DMS153 treated with DMSO at 0.1 percent for 48 hours (cell line): Measurements from ENCODE around the gene NUP153.
"Not testable (repeated sequence)": the region's sequence is repeated elsewhere in the genome, so short reads cannot be mapped to it uniquely, and the experiment has no call there.

Experiments used
- DNase-seq: peaks from one replicate; lab custom pipeline; 2025; ENCODE audit not compliant: unreplicated experiment; lab: John Stamatoyannopoulos, UW

The NUP153 gene

DNA sequence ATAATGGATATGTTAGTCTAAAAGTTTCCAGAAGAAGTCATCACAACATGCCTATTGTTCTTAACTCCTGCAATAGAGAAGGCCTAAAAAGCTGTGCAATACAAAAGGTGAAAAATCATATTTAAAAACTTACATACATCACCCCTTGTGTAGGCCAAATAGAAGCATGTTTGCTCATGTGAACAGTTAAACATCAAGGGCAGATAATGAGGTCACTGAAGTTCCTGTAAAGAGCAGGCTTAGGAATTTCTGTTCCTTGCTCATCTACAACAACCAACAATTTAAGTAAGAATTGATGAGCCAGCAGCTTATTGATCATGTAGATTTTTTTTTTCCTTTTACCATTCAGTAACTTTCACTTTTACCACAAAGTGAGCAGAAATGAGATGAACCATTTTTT lies 7.5 kb upstream of the NUP153 start:
- DNase-seq = no peak

- DNase-seq = no peak
Measured at GRCh38 chr6:17712576-17712975, 5.9 kb upstream of the NUP153 start.

DNA sequence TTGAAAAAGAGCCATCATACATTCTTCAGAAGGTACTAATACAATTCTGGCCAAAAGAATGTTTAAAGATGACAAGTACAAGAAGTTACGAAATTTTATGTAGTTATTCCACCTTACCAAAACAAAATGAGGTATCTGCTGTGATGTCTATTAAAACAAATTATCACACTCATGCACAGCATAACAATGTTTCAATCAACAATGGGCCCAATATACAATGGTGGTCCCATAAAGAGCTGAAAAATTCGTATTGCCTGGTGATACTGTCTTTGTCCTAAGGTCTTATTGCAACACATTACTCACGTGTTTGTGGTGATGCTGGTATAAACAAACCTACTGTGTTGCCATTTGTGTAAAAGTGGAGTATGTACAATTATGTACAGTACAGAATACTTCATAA lies 3.6 kb upstream of the NUP153 start:
- no peak for DNase-seq

DNA sequence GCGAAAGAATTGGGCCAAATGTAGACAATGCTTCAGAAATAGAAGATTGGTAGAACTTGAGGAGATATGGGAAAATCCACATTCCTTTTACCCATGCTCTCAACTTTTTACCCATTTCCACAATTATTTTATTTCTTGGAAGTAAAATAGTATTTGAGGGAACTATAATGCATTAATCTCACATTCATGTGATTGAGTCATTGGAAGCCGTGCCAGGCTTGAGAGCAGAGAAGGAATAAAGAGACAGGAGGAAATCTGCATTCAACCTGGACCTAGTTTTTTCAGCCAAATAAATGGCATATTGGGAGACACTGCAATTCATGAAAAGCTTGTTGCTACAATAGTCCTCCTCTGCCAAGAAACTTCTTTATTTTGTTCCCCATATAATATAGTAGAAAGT lies 2.8 kb upstream of the NUP153 start:
- no peak for DNase-seq

DNA sequence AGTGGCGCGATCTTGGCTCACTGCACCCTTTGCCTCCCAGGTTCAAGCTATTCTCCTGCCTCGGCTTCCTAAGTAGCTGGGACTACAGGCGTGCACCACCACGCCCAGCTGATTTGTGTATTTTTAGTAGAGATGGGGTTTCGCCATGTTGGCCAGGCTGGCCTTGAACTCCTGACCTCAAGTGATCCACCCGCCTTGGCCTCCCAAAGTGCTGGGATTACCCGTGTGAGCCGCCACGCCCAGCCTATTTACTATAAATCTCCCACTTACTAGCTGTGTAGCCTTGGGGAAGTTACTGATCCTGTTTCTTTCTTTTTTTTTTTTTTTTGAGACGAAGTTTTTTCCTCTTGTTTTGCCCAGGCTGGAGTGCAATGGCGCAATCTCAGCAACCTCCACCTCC lies 1.3 kb upstream of the NUP153 start:
- DNase-seq = not testable (repeated sequence)

- no peak for DNase-seq
Measured at GRCh38 chr6:17707371-17707651, 586 bp upstream of the NUP153 start.

DNA sequence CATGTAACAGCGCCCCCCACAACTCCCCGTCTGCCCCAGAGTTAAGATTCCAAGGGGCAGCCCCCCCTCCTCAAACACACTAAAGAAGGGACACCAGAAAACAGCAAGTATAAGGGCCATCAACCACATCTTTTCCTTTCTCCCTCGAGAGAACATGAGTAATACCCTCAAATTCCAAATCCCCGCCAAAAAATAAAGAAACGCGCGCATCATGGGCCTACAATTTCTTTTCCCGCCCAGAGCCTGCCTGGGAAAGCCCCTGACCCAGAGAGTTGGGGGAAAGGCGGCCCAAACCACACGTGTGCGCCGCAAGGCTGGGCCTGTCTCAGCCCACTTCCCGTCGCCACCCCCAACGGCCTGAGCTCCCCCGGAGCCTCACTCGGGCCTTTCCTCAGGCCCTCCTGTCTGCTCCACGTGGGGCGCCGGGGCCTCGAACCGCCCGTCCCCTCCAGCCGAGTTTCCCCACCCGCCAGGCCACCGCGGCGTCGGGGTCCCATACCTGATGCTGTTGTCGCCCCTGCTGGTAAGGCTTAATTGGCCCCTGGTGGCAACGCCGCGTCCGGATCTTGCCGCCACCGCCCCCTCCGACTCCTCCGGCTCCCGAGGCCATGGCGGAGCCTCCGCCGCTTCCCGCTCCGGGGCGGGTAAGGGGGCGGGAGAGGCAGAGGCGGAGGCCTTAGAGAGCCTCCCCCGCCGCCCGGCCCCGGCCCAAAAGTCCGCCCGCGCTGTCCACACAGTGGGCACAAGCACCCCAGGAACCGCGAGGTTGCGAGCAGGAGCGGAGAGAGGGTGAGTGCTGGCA lies 746 bp downstream of the NUP153 start:
- DNase-seq = no peak

DNA sequence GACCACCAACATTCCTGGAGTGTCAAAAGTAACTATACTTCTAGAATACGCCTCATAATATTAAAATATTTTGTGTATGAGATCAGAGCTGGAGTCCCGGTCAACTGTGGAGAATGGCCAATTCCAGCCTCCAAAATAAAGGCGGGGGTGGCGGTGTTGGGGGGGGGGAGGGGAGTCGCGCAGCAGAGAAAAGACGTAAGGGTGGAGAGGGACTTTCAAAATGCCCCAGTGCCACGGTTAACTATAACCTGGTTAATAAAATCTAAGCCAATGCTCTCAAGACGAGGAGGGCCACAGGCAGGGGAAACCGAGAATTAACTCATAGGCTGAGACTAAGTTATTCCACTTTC lies 1.3 kb downstream of the NUP153 start:
- no peak for DNase-seq

DNA sequence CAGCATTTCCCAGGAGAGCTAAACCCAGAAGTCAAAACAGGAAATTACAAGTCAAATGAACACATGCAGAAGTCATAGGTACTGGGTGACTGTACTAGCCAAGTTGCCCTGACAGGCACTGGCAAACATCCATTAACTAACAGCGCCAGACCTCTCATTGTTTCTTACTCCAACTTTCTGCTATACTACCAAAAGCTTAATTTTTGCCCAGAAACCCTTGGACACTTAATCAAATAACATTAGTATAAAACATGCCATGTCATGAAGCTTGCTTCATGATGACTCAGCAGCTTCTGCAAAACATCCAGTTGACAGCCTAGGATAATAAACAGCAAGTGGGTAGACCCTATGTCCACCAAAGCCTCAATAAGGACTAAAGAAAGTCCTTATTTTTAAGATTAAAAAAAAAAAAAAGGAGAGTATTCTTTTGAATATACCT lies 3.5 kb downstream of the NUP153 start:
- DNase-seq = no peak

DNA sequence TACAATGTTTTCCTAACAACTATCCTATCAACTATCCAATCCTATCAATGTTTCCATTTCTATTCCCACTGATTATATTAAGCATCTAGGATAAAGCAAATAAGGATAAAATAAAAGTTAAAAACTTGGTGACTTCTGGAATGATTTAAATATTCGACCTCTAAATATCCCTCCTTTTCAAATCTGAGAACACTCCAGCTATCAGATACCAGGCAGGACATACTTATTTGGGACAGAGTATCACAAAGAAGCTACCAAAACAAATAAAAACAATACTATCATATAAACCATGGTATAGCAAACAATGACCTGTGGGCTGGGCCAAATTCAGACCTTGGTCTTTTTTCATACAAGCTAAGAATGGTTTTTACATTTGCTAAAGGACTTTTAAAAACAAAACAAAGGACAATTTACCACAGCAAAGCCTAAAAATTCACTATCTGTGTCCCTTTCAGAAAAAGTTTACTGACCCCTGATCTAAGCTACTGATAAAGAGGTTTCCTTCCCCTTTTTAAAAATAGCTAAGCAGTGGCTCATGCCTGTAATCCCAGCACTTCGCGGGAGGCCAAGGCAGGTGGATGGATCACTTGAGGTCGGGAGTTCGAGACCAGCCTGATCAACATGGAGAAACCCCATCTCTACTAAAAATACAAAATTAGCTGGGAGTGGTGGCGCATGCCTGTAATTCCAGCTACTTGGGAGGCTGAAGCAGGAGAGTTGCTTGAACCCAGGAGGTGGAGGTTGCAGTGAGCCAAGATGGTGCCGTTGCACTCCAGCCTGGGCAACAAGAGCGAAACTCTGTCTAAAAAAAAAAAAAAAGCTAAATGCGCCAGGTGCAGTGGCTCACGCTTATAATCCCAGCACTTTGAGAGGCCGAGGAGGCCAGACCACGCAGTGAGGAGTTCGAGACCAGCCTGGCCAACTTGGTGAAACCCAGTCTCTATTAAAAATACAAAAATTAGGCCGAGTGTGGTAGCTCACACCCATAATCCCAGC lies 6.0 kb downstream of the NUP153 start:
- no peak for DNase-seq

DNA sequence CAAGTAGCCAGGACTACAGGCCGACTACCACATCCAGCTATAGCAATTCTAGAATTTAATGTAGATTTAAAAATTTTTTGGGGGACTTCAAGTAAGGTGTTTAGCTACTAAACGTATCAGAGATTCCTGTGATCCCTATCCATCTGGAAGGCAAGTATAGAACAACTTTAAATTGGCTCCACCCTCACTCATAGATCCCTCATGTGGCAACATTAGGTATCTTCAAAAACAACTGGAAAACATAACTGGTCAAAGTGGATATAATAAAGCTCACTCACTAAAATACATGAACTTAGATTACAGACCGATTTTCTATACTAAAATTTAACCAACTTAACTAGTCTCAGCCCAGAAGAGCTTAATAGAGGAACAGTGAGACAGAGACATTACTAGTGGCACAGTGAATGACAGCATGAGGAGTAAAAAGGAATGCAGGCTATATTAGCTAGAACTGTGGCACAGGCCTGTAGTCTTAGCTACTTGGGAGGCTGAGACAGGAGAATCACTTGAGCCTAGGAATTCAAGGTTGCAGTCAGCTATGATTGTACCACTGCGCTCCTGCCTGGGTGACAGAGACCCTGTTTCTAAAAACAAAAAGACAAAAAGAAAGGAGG lies 14.7 kb downstream of the NUP153 start:
- no peak for DNase-seq

DNA sequence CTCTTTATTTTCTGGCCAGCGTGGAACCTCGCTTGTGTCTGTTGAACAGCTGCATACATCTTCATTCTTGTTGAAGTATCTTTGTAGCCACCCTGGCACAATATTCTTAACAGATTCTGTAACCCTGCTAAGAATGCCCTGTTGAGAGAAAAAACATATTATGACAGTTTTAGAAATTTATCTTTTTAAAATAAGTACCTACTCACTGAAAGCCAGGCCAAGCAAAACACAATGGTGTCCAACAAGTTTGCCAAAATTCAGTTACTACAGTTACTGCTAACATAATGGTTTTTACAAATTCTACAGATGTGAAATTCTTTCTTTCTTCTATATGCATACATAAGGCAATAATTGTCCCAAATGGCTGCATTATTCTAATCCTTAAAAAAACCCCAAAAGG lies 18.2 kb downstream of the NUP153 start:
- DNase-seq = no peak

DNA sequence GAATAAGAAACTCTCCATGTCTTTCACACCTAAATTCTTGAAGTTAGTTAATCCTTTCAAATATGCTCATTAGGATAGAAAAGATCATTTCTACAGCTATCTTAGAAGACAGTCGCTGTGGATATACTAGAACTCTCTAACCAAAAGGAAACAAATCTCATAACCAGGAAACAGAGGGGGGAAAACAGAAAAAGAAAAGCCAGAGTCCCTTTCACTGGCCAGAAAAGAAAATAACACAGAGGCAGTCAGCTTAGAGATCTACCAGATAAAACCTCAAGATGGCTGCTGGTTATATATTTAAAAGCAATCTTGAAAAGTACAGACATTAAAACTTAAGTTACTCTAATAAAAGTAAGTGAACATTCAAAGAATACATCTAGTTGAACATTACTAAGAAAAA lies 19.6 kb downstream of the NUP153 start:
- DNase-seq = no peak

DNA sequence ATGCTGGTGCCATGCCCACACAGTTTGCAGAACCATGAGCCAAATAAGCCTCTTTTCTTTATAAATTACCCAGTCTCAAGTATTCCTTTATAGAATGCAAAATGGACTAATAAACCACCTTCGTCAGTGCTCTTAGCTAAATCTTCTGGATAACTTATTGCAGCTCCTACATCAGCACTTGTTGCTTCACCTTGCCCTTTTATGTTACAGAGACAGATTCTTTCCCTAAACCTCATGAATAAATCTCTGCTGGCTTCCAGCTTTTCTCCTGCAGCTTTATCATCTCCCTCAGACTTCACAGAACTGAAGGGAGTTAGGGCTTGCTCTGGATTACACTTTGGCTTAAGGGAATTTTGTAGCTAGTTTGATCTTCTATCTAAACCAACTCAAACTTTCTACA lies 22.6 kb downstream of the NUP153 start:
- DNase-seq = no peak

DNA sequence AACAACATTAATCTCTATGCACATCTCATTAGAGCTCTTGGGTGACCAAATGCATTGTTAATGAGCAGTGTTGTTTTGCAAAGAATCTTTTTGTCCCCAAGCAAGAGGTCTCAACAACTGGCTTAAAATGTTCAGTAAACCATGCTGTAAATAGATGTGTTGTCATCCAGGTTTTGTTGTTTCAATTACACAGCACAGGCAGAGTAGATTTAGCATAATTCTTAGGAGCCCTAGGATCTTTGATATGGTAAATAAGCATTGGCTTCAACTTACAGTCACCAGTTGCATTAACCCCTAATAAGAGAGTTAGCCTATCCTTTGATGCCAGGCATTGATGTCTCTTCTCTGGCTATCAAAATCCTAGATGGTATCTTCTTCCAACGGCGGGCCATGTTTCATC lies 23.3 kb downstream of the NUP153 start:
- no peak for DNase-seq

DNA sequence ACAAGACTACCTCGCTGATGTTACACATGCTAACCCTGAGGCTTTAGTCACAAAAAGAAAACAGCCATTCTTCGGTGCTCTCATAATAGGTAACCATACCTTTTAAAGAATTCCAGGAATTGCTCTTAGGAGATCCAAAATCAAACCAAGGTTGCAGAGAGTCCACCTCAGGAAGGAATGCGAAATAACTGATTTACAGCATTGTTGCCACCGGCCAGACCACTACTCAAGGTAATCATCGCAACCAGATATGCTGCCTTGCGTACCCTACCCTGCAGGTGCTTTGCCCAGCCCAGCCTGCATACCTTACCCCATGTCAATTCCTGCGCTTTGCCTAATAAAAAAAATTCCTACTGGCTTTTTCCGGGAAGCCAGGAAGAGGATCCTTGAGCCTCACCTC lies 27.0 kb downstream of the NUP153 start:
- DNase-seq = no peak

- DNase-seq = no peak
Measured at GRCh38 chr6:17677602-17678001, 29.1 kb downstream of the NUP153 start.

DNA sequence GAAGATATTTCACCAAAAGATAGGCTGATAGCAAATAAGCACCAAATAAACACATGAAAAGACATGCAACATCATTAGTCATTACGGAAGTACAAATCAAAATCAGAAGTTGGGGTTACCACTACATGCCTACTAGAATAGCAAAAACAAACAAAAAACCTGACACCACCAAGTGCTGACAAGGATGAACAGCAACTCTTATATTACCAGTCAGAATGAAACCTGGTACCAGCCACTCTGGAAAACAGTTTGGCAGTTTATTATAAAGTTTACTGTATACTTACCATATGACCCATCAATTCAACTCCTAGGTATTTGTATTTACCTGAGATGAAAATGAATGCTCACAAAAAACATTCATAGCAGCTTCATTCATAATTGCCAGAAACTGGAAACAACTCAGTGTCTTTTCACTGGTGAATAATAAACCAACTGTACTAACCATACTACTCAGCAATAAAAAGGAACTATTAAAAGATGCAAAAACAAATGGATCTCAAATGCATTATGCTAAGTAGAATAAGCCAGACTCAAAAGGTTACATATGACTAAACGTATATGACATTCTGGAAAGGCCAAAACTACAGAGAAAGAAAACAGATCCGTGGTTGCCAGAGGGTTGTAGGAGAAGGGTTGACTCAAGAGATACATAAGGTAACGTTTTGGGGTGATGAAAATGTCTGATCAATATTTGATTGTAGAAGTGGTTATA lies 33.0 kb downstream of the NUP153 start:
- no peak for DNase-seq

DNA sequence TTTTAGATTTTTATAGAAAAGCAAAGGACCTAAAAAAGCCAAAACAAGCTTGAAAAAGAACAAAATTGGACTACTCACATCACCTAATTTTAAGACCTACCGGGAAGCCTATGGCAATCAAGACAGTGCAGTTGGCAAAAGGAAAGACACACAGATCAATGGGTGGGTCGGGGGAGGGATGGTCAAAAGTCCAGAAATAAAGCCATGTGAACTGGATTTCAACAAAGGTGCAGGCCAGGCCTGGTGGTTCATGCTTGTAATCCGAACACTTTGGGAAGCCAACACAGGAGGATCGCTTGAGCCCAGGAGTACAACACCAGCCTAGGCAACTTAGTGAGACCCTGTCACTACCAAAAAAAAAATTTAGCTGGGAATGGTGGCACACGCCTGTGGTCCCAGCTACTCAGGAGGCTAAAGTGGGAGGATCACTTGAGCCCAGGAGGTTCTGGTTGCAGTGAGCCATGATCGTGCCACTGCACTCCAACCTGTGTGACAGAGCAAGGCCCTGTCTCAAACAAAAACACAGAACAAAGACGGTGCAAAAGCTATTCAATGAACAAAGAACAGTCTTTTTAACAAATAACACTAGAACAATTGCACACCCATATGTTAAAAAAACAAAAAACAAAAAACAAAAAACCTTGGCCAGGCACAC lies 34.5 kb downstream of the NUP153 start:
- DNase-seq = no peak

- no peak for DNase-seq
Measured at GRCh38 chr6:17666646-17667045, 40.1 kb downstream of the NUP153 start.

DNA sequence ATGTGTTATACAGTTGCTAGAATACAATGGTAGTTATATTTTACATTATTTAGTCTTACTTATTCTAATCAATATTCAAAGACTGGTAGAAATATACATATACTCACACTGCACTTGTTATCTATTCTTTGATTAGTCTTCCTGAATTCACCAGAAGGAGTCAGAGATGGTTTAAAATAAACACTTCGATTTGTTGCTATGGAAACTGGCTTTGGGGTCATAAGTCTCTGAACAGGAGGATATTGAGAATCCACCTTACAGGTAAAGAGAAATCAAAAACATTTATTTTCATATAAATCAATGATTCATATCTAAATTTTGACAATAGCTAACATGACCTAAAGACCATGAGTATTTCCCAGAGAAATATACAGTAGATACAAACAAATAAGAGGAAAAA lies 41.6 kb downstream of the NUP153 start:
- DNase-seq = no peak
